SK-N-SH (cell line): ENCODE measurements around the gene VPS11. TPM values are rescaled to one million over a fixed set of nuclear protein-coding genes. Genes with fewer than 3 reads are reported as not detected.
A peak's percentile ranks its signal among the peaks of the same experiment; 100 is the strongest.

Experiments used
- CTCF ChIA-PET: fragments of 300-600, 350-600 bp; formaldehyde crosslinking; extraction: SDS; loops from one replicate; lab custom pipeline; 2021; lab: Yijun Ruan, JAX
- POLR2A ChIA-PET: fragments of 350-600 bp; sonication (Branson Sonifier 250); formaldehyde crosslinking; extraction: SDS; loops from one replicate; lab custom pipeline; 2020; ENCODE audit warnings: antibody characterized with exemption, inconsistent platforms; lab: Yijun Ruan, JAX
- DNase-seq: peaks from one replicate; pipeline ENCODE4 v3.0.0; 2012
- H2AFZ ChIP-seq: fragments of 200-600 bp; sonication (generic); 2 replicates; pipeline ENCODE4 v1.8.1; 2016; ENCODE audit warnings: antibody characterized with exemption, mild to moderate bottlenecking, low read depth
- H3F3A ChIP-seq: fragments of 200-600 bp; sonication (generic); replicated peaks from 2 replicates; pipeline ENCODE3; 2016; ENCODE audit warnings: antibody characterized with exemption, mild to moderate bottlenecking; ENCODE audit not compliant: insufficient read depth
- H3K27ac ChIP-seq, 2 experiments: fragments of 200-500 bp in 1 of 2; fragments of 200-600 bp in 1 of 2; sonication (Bioruptor generic) in 1 of 2; sonication (generic), shearing (Covaris generic) in 1 of 2; 2 replicates each; pipeline versions ENCODE4 v1.5.1 to v1.6.1; 2014 to 2016; ENCODE audit warnings: low read depth in 2 of 2, inconsistent platforms in 1 of 2, low read length in 1 of 2, mild to moderate bottlenecking in 1 of 2, mixed read lengths in 1 of 2
- H3K27me3 ChIP-seq: fragments of 200-600 bp; sonication (generic), shearing (Covaris generic); 2 replicates; pipeline ENCODE4 v1.6.1; 2016; ENCODE audit warnings: mixed run types; ENCODE audit not compliant: insufficient read depth
- H3K36me3 ChIP-seq, 2 experiments: fragments of 200-500 bp in 1 of 2; fragments of 200-600 bp in 1 of 2; sonication (Bioruptor generic) in 1 of 2; sonication (generic) in 1 of 2; replicated peaks in 1 of 2; 2 replicates each; pipeline versions ENCODE3 to v1.5.1; 2014 to 2016; ENCODE audit warnings: low read length in 1 of 2, mild to moderate bottlenecking in 1 of 2; ENCODE audit not compliant: insufficient read depth in 2 of 2, control insufficient read depth in 1 of 2
- H3K4me1 ChIP-seq, 2 experiments: fragments of 200-500 bp in 1 of 2; fragments of 200-600 bp in 1 of 2; sonication (Bioruptor generic) in 1 of 2; sonication (generic), shearing (Covaris generic) in 1 of 2; 2 replicates each; pipeline versions ENCODE4 v1.5.1 to v1.6.1; 2014 to 2016; ENCODE audit warnings: low read depth in 1 of 2, low read length in 1 of 2, mixed run types in 1 of 2; ENCODE audit not compliant: insufficient read depth in 2 of 2, control insufficient read depth in 1 of 2
- H3K4me2 ChIP-seq: fragments of 200-600 bp; sonication (generic), shearing (Covaris generic); 2 replicates; pipeline ENCODE4 v1.6.1; 2017; ENCODE audit warnings: mixed run types
- H3K4me3 ChIP-seq, 2 experiments: fragments of 200-500 bp in 1 of 2; fragments of 200-600 bp in 1 of 2; sonication (Bioruptor generic) in 1 of 2; sonication (generic), shearing (Covaris generic) in 1 of 2; 2 replicates each; pipeline versions ENCODE4 v1.5.1 to v1.8.1; 2014 to 2016; ENCODE audit warnings: low read depth in 2 of 2, inconsistent platforms in 1 of 2, low read length in 1 of 2, mild to moderate bottlenecking in 1 of 2, mixed read lengths in 1 of 2, moderate library complexity in 1 of 2
- H3K79me2 ChIP-seq: fragments of 200-600 bp; sonication (generic); 2 replicates; pipeline ENCODE4 v1.8.1; 2017; ENCODE audit warnings: mild to moderate bottlenecking; ENCODE audit not compliant: insufficient read depth
- H3K9ac ChIP-seq: fragments of 200-600 bp; sonication (generic); 2 replicates; pipeline ENCODE4 v1.6.1; 2017; ENCODE audit warnings: mixed run types
- H3K9me2 ChIP-seq: fragments of 200-600 bp; sonication (generic); 2 replicates; pipeline ENCODE4 v1.6.1; 2017; ENCODE audit warnings: mixed run types
- H3K9me3 ChIP-seq: fragments of 200-600 bp; sonication (generic); 2 replicates; pipeline ENCODE4 v1.6.1; 2017; ENCODE audit warnings: mixed run types, mild to moderate bottlenecking, moderate library complexity
- H4K20me1 ChIP-seq: fragments of 200-600 bp; sonication (generic); 2 replicates; pipeline ENCODE4 v1.6.1; 2017; ENCODE audit warnings: mild to moderate bottlenecking, mixed run types; ENCODE audit not compliant: insufficient read depth
- CHD2 ChIP-seq: fragments of 150-350 bp; IDR thresholded peaks from 2 replicates; pipeline ENCODE4 v1.6.1; 2018; ENCODE audit warnings: low read length; ENCODE audit not compliant: partially characterized antibody
- ELF1 ChIP-seq: IDR thresholded peaks from 2 replicates; pipeline ENCODE4 v1.4.0; 2012
- FOSL2 ChIP-seq: IDR thresholded peaks from 2 replicates; pipeline ENCODE4 v1.4.0; 2012; ENCODE audit warnings: low read depth, mild to moderate bottlenecking, moderate library complexity, borderline replicate concordance
- GABPA ChIP-seq: IDR thresholded peaks from 2 replicates; pipeline ENCODE4 v1.4.0; 2012; ENCODE audit warnings: low read depth, mild to moderate bottlenecking
- NRF1 ChIP-seq: IDR thresholded peaks from 2 replicates; pipeline ENCODE4 v1.6.1; 2012; ENCODE audit warnings: low read depth, mild to moderate bottlenecking, low read length
- PBX3 ChIP-seq: IDR thresholded peaks from 2 replicates; pipeline ENCODE4; 2012
- SIN3A ChIP-seq: IDR thresholded peaks from 2 replicates; pipeline ENCODE4 v1.6.1; 2012; ENCODE audit warnings: low read depth, mild to moderate bottlenecking, low read length, moderate library complexity, borderline replicate concordance
- TAF1 ChIP-seq: IDR thresholded peaks from 2 replicates; pipeline ENCODE4 v1.6.1; 2012; ENCODE audit warnings: low read depth, mild to moderate bottlenecking, low read length, moderate library complexity, borderline replicate concordance
- USF1 ChIP-seq: IDR thresholded peaks from 2 replicates; pipeline ENCODE4 v1.4.0; 2012; ENCODE audit warnings: low read depth, borderline replicate concordance
- WGBS: methylation state at CpG from one replicate; pipeline ENCODE4 v1.1.6; 2017; ENCODE audit warnings: low lambda C conversion rate; 5-methylcytosine and 5-hydroxymethylcytosine counted together
- polyA plus RNA-seq, 3 experiments: library from polyadenylated mRNA; depleted of rRNA; stranded (reverse); fragments of >200 nt; gene quantifications; 2 replicates each; pipeline ENCODE4 v1.2.3, GENCODE V29; 2012
- TF ChIP-seq, protein P1 (sequence below): fragments of 150-350 bp; IDR thresholded peaks from 2 replicates; pipeline ENCODE4 v1.6.1; 2016; ENCODE audit warnings: mild to moderate bottlenecking, low read depth, low read length

VPS11 gene
- polyA plus RNA-seq, 1 of the 3 experiments (the other 2 are of a cell fraction) = 14.8 TPM

DNA sequence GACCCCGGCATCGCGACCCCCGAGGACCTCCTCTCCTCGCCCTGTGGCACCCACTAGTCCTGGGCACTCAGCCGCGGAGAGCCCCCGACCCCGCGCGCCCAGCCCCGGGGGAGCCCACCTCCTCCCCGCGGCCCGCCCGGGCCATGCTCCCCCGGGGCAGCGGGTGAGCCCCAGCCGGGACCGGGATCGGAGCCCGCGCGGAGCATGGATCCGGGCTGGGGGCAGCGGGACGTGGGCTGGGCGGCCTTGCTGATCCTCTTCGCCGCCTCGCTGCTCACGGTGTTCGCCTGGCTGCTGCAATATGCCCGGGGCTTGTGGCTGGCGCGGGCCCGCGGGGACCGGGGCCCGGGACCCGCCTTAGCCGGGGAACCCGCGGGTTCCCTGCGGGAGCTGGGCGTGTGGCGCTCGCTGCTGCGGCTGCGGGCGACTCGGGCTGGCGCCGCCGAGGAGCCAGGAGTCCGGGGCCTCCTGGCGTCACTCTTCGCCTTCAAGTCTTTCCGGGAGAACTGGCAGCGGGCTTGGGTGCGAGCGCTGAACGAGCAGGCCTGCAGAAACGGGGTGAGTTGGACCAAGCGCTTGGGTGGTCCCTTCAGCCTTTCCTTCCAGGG is 40.0 kb downstream of the VPS11 start:
- ChIA-PET POLR2A (interaction anchor here (1.0 to 4.3 kb wide), 6 partner anchors 13 to 209 kb away, joined by 3 to 17 read pairs (median 6); partner anchors contain the start of genes HINFP, HMBS, MCAM and VPS11), CTCF (interaction anchor here (0.6 to 1.4 kb wide), 6 partner anchors 9 to 231 kb away, joined by 3 to 6 read pairs (median 4); no protein-coding TSS in a partner anchor)
- Histone ChIP-seq H3K9ac (peak overlapping the region; percentile 81), H3F3A (peaks cover 19% of the 10 kb centered on the region), H3K9me2 (no peaks in the 10 kb centered on the region), H3K4me3 (peak overlapping the region; percentile 85 to 86), H3K4me2 (peak overlapping the region; percentile 98), H3K79me2 (peaks cover 35% of the 10 kb centered on the region; the same call in 1 of the 2 replicates), H3K36me3 (peaks cover 0 to 15% of the 10 kb centered on the region in 2 experiments), H3K27me3 (no peaks in the 10 kb centered on the region), H3K27ac (peak overlapping the region in 1 of 2 experiments; percentile 16; a peak in 1 of 4 replicates), H3K9me3 (no peaks in the 10 kb centered on the region), H2AFZ (peak overlapping the region; percentile 75; the same call in 1 of the 2 replicates), H4K20me1 (no peaks in the 10 kb centered on the region), H3K4me1 (peaks cover 28 to 32% of the 10 kb centered on the region in 2 experiments)
- 0% methylated on average over 7 of the region's 65 CpGs for WGBS
- no peak for DNase-seq
- no peak for TF ChIP-seq TAF1
- TF ChIP-seq USF1 = no peak
- no peak for TF ChIP-seq CHD2
- TF ChIP-seq NRF1 = no peak
- TF ChIP-seq, protein P1, sequence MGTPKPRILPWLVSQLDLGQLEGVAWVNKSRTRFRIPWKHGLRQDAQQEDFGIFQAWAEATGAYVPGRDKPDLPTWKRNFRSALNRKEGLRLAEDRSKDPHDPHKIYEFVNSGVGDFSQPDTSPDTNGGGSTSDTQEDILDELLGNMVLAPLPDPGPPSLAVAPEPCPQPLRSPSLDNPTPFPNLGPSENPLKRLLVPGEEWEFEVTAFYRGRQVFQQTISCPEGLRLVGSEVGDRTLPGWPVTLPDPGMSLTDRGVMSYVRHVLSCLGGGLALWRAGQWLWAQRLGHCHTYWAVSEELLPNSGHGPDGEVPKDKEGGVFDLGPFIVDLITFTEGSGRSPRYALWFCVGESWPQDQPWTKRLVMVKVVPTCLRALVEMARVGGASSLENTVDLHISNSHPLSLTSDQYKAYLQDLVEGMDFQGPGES = no peak
- 0 out of 2 replicates have a peak, but pooled peaks have one; percentile 7 for TF ChIP-seq SIN3A
- no peak for TF ChIP-seq FOSL2

- peaks cover 35% of the 10 kb centered on the region; the same call in 1 of the 2 replicates for H3K79me2 ChIP-seq
- peaks cover 12% of the 10 kb centered on the region for H3F3A ChIP-seq
- no peaks in the 10 kb centered on the region for H3K27me3 ChIP-seq
- peak overlapping the region; percentile 98 for H3K4me2 ChIP-seq
- no peaks in the 10 kb centered on the region for H4K20me1 ChIP-seq
- CTCF ChIA-PET = interaction anchor here (0.6 to 4.5 kb wide), 3 partner anchors 37 to 98 kb away, joined by 3 to 15 read pairs (median 4); partner anchors contain the start of gene CBL
- no peaks in the 10 kb centered on the region for H3K9me2 ChIP-seq
- peak overlapping the region; percentile 85 to 86 for H3K4me3 ChIP-seq
- peak overlapping the region; percentile 81 for H3K9ac ChIP-seq
- peaks cover 0 to 17% of the 10 kb centered on the region in 2 experiments for H3K36me3 ChIP-seq
- TF ChIP-seq PBX3 (peak; percentile 73), GABPA (peak; percentile 47; the same call in 1 of the 2 replicates), ELF1 (peak; percentile 46), USF1 (no peak)
- peaks cover 24 to 27% of the 10 kb centered on the region in 2 experiments for H3K4me1 ChIP-seq
- DNase-seq = peak; percentile 49
- H3K27ac ChIP-seq = no peak overlapping the region; a peak in 1 of 4 replicates
- peak overlapping the region; percentile 75 for H2AFZ ChIP-seq
- WGBS = 44% methylated on average over 5 of the region's 8 CpGs
- no peaks in the 10 kb centered on the region for H3K9me3 ChIP-seq
- POLR2A ChIA-PET = interaction anchor here (1.0 to 4.3 kb wide), 4 partner anchors 9 to 209 kb away, joined by 3 to 17 read pairs (median 6); partner anchors contain the start of genes HMBS and MCAM
These were observed 40.7 kb downstream of the VPS11 start for GRCh38 chr11:119108146-119108856.
